Activated T-helper 17 cell treated with anti-CD3 and anti-CD28 coated beads, Interleukin-2, amount 50 U/mL, for 72 hours (primary cell): ENCODE results near the gene OCA2. TPM values are rescaled to one million over a fixed set of nuclear protein-coding genes. Genes with fewer than 3 reads are reported as not detected.
"Not testable (repeated sequence)": the region's sequence is repeated elsewhere in the genome, so short reads cannot be mapped to it uniquely, and the experiment has no call there.

Source experiments
- ATAC-seq: fragments of 150-1000 bp; cut with Tn5 transposase; replicated peaks from 2 replicates; pipeline ENCODE4 v1.10.0; 2021; ENCODE audit warnings: mild to moderate bottlenecking, moderate library complexity
- H3K27ac Mint-ChIP-seq: one replicate; pipeline ENCODE4 v1.8.0; 2022; ENCODE audit warnings: mixed read lengths
- H3K27me3 Mint-ChIP-seq: one replicate; pipeline ENCODE4 v1.8.0; 2022; ENCODE audit warnings: mixed read lengths
- H3K36me3 Mint-ChIP-seq: one replicate; pipeline ENCODE4 v1.8.0; 2022; ENCODE audit warnings: low read depth, mild to moderate bottlenecking, mixed read lengths
- H3K4me1 Mint-ChIP-seq: one replicate; pipeline ENCODE4 v1.8.0; 2022; ENCODE audit warnings: mixed read lengths
- H3K4me3 Mint-ChIP-seq: one replicate; pipeline ENCODE4 v1.8.0; 2022; ENCODE audit warnings: mild to moderate bottlenecking, mixed read lengths
- H3K9me3 Mint-ChIP-seq: one replicate; pipeline ENCODE4 v1.8.0; 2022; ENCODE audit warnings: mixed read lengths
- total RNA-seq, 2 donors: library from RNA; stranded (reverse); gene quantifications; one replicate each; pipeline ENCODE4 v1.2.3, GENCODE V29; 2022

OCA2 gene
- not detected for total RNA-seq

DNA sequence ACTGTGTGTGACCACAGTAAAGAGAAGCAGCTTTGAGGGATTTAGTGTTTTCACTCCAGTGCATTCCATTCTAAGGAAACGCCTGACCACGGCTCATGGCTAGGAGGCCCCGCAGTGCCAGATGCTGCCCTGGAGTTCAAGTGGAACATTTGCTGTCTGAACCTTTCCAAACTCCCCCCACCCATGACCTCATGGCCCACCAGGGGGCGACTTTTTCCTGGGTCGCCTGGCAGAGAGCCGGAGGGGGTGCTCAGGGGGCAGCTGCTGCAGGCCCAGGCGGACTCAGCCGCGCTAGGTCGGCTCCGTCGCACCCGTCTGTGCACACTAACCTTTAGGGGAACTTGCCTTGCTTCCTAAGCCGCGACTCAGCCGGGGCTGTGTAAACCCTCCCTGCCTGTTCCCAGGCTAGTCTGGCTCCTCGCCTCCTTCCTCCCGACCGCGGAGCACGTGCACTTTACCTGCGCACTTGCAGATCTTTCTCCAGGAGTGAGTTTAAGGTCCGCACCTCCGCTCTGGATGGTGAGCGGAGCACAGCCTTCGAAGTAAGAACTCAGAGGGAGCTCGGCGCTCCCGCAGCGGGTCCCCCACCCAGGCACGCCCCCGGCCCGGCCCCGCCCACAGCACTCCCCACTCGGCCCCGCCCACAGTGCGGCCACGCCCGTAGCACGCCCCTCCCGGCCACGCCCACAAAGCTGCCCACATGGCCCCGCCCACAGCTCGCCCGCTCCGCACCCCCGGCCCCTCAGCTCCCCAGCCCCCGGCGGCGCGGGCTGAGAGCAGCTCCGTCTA, at the start of gene OCA2:
Gene OCA2, minus strand, starts transcription at position 550 of the 789 bp plus-strand sequence. CDS start 17,441 bp downstream, outside the sequence.
- H3K4me1 Mint-ChIP-seq, result peaks cover 14% of the 10 kb centered on the region
- H3K9me3 Mint-ChIP-seq, result no peaks in the 10 kb centered on the region
- no peak for ATAC-seq
- no peak within 1 kb of the TSS for H3K27ac Mint-ChIP-seq
- peak within 1 kb of the TSS; percentile 66 for H3K4me3 Mint-ChIP-seq
- peaks cover 5% of the 10 kb centered on the region for H3K36me3 Mint-ChIP-seq
- peaks cover 32% of the 10 kb centered on the region for H3K27me3 Mint-ChIP-seq

DNA sequence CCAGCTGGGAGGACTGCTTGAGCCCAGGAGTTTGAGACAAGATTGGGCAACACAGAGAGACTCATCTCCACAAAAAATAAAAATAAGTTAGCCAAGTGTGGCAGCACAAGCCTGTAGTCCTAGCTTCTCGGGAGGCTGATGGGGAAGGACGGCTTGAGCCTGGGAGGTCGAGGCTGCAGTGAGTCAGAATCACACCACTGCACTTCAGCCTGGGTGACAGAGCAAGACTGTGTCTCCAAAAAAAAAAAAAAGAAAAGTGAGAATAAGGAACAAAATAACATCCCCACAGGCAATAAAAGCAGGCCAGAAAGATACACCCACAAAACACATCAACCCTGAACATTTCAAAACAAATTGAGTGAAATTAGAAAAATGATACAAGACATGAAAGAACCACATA, 48.7 kb upstream of the OCA2 start:
- no peak for ATAC-seq
- no peaks in the 10 kb centered on the region for H3K27me3 Mint-ChIP-seq
- no peak overlapping the region for H3K4me3 Mint-ChIP-seq
- H3K27ac Mint-ChIP-seq, result no peak overlapping the region
- peaks cover 49% of the 10 kb centered on the region for H3K36me3 Mint-ChIP-seq
- H3K9me3 Mint-ChIP-seq, result peaks cover 10% of the 10 kb centered on the region
- H3K4me1 Mint-ChIP-seq, result no peaks in the 10 kb centered on the region

DNA sequence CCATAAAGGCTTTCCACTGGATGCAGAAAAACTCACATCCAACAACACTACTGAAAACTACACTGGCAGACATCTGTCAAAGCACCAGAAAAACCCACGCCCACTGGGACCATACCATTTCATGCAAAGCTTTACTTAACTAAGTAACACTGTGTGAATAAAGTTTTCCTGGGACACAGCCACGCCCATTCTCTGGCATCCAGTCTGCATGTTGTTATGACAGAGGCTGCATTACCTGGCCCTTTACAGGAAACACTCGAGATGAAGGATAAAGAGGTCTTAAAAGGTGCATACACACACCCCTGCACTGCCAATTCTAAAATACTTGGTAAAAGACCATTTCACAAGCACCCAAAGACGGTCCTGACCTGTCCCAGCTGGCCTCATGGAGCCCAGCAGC, 46.3 kb upstream of the OCA2 start:
- H3K36me3 Mint-ChIP-seq, result peaks cover 53% of the 10 kb centered on the region
- not testable (repeated sequence) for H3K27me3 Mint-ChIP-seq, H3K9me3 Mint-ChIP-seq, ATAC-seq, H3K27ac Mint-ChIP-seq, H3K4me3 Mint-ChIP-seq, H3K4me1 Mint-ChIP-seq

DNA sequence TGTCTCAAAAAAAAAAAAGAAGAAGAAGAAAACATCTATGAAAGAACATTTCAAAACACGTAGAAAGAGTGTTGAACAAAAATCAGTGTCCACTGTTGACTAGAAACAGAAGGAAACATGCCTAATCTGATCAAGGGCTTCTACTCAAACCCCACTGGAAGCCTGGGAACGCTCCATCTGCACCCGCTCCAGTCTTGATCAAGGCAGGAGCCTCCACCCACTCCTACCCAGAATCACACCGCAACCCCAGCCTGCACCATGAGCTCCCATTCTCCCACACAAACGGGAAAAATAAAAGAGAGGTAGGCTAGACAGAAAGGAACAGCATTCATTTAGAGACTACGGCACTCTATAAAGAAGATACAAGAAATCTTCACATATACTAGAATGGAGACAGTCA, 40.9 kb upstream of the OCA2 start:
- Mint-ChIP-seq H3K9me3 (no peaks in the 10 kb centered on the region), H3K36me3 (peaks cover 56% of the 10 kb centered on the region), H3K4me1 (peaks cover 14% of the 10 kb centered on the region), H3K27me3 (no peaks in the 10 kb centered on the region), H3K27ac (no peak overlapping the region), H3K4me3 (no peak overlapping the region)
- no peak for ATAC-seq

DNA sequence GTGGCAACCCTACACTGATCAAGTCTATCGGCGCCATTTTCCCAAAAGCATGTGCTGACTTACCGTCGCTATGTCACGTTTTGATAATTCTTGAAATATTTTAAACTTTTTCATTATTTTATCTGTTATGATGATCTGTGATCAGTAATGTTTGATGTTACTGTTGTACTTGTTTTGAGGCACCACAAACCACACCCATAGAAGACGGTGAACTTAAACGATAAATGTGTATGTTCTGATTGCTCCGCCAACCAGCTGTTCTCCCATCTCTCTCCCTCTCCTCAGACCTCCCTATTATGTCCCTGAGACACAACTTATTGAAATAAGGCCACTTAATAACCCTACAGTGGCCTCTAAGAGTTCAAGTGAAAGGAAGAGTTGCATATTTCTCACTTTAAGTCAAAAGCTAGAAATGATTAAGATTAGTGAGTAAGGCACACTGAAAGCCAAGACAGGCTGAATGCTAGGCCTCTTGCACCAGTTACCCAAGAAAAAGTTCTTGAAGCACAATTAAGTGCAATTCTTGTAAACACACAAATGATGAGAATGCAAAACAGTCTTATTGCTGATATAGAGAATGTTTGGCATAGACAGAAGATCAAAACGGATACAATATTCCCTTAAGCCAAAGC, 38.4 kb upstream of the OCA2 start:
- Mint-ChIP-seq H3K4me1 (peaks cover 14% of the 10 kb centered on the region), H3K36me3 (peaks cover 66% of the 10 kb centered on the region)
- not testable (repeated sequence) for H3K27ac Mint-ChIP-seq, H3K9me3 Mint-ChIP-seq, H3K27me3 Mint-ChIP-seq, ATAC-seq, H3K4me3 Mint-ChIP-seq

DNA sequence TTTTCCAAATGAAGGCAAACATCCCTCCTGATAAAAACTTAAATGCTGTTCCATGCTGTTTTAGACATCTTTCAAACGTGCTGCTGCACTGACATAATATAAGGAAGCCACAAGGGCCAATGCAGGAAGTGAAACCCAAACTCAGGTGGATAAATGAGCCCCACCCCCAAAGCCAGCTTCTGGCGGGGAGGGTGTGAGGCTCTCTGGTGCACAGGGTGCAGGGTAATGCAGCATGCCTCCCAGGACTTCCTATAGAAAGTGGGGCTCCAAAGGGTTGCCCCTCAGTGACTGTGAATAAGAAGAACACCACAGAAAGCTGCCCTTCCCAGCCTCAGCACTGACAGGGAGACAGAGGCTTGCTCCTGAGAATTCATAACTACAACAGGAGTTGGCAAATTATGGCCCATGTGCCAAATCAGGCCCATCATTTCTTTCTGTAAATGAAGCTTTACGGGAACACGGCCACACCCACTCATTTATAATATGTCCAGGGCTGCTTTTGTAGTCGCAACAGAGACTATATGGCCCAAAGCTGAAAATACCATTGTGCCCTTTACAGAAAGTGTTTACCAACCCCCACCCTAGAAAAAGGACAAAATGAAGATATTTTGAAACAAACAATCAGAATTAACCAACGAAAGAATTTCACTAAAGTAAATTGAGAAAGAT, 37.3 kb upstream of the OCA2 start:
- ATAC-seq, result peak; percentile 70
- not testable (repeated sequence) for H3K9me3 Mint-ChIP-seq, H3K4me3 Mint-ChIP-seq, H3K27me3 Mint-ChIP-seq, H3K27ac Mint-ChIP-seq
- peaks cover 14% of the 10 kb centered on the region for H3K4me1 Mint-ChIP-seq
- peaks cover 56% of the 10 kb centered on the region for H3K36me3 Mint-ChIP-seq

DNA sequence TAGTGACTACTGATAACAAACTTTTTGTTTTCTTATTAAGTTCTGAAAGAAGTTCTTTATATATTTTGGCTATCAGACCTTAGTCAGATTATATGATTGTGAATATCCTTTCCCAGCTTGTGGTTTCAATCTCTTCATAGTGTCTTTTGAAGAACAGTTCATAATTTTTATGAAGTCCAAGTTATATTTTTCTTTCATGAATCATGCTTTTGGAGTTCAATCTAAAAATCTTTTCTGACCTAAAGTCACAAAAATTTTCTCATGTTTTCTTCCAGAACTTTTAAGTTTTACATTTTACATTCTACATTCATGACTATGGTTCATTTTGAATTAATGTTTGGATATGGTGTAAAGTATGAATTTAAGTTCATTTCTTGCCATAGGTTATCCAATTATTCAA, 34.2 kb upstream of the OCA2 start:
- H3K27ac Mint-ChIP-seq, result no peak overlapping the region
- H3K4me1 Mint-ChIP-seq, result peaks cover 14% of the 10 kb centered on the region
- no peak overlapping the region for H3K4me3 Mint-ChIP-seq
- H3K36me3 Mint-ChIP-seq, result peaks cover 38% of the 10 kb centered on the region
- no peak for ATAC-seq
- no peaks in the 10 kb centered on the region for H3K27me3 Mint-ChIP-seq
- no peaks in the 10 kb centered on the region for H3K9me3 Mint-ChIP-seq

DNA sequence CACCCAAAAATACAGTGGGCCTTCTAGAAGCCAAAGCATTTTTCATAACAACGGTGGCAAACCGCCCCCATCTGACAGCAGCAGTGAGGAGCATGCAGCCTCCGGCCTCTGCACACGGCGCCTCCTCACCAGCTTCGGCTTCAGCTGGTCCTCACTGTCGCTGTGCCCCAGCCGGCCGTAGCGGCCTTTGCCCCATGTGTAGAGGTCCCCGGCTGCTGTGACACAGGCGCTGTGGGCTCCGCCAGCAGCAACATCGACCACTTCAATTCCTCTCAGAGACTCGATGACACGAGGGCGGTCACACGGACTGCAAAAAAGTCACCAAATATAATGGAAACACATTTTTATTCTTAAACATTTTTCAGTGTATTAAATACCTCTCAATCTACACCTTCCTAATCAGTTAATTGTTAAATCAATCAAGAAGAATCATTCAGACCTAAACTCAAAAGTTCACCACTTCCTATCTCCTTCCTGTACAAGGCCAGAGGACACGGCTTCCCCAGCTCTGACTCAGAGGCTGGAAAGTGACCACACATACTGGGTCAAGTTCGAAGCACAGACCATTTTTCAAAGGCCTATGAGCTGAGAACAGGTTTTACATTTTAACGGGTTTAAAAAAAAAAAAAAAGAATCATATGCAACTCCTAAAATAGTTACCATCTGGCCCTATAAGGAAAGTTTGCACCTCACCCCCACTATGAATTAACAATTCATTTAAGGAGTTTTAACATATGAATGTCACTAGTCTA, 33.6 kb upstream of the OCA2 start:
- no peaks in the 10 kb centered on the region for H3K27me3 Mint-ChIP-seq
- H3K27ac Mint-ChIP-seq, result no peak overlapping the region
- H3K4me3 Mint-ChIP-seq, result no peak overlapping the region
- H3K4me1 Mint-ChIP-seq, result peaks cover 11% of the 10 kb centered on the region
- no peak for ATAC-seq
- peaks cover 38% of the 10 kb centered on the region for H3K36me3 Mint-ChIP-seq
- H3K9me3 Mint-ChIP-seq, result no peaks in the 10 kb centered on the region

DNA sequence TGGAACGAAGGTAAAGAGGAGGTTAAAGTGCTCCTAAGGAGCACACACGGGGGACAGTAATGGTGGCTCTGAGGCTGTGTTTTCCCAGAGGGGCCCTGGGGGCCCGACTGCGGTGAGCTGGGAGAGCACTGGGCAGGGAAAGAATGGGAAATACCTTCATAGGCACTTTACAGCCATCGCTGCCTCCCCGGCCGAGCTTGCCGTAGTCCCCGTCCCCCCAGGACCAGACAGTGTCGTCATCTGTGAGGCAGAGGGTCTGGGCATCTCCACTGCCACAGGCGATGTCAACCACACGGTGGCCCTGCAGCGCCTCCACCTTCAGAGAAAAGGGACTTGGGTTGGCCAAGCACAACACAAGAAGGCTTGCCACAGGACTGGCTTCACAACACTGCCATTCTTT, 32.8 kb upstream of the OCA2 start:
- Mint-ChIP-seq H3K9me3 (no peaks in the 10 kb centered on the region), H3K27me3 (no peaks in the 10 kb centered on the region), H3K36me3 (peaks cover 38% of the 10 kb centered on the region), H3K27ac (no peak overlapping the region), H3K4me3 (no peak overlapping the region), H3K4me1 (peaks cover 6% of the 10 kb centered on the region)
- no peak for ATAC-seq

DNA sequence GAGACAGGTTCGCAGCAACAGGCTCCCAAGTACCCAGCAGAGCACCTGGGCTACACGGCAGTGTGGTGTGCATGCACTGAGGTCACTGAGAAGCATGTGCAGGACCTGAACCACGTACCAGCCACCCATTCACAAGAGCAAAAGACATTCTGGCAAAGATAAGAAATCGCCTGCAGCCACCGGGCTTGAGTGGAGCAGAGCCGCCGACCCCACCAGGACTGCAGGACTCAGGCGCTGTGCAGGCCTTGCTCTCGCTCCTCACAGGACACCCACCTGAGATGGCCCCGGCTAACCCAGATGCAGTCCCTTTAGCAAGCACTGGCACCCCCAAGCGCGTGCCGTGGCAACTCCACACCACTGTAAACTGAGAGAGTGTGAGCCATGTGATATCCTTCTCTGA, 32.3 kb upstream of the OCA2 start:
- ATAC-seq, result no peak
- no peak overlapping the region for H3K27ac Mint-ChIP-seq
- H3K27me3 Mint-ChIP-seq, result no peaks in the 10 kb centered on the region
- peaks cover under 1% of the 10 kb centered on the region for H3K4me1 Mint-ChIP-seq
- peaks cover 38% of the 10 kb centered on the region for H3K36me3 Mint-ChIP-seq
- H3K4me3 Mint-ChIP-seq, result no peak overlapping the region
- no peaks in the 10 kb centered on the region for H3K9me3 Mint-ChIP-seq

DNA sequence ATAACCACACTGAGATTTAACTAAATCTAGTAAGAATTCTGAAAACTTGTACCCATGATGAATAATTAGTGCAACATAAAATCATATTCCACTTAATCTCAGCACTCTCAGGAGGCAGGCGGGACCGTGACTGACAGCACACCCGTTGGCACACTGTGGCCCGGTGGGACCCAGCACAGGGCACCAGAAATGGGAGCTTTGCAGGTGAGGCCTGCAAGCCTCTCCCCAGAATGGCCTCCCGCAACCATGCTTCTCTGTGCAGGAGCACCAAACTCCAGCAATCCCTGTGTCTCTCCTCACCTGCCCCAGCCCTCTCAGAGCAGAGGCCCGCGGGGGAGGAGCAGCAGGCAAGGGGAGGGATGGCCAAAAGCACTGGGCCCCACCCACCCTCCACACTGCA, 31.5 kb upstream of the OCA2 start:
- H3K9me3 Mint-ChIP-seq, result no peaks in the 10 kb centered on the region
- H3K4me1 Mint-ChIP-seq, result no peaks in the 10 kb centered on the region
- ATAC-seq, result no peak
- peaks cover 38% of the 10 kb centered on the region for H3K36me3 Mint-ChIP-seq
- H3K27ac Mint-ChIP-seq, result no peak overlapping the region
- H3K27me3 Mint-ChIP-seq, result no peaks in the 10 kb centered on the region
- H3K4me3 Mint-ChIP-seq, result no peak overlapping the region

DNA sequence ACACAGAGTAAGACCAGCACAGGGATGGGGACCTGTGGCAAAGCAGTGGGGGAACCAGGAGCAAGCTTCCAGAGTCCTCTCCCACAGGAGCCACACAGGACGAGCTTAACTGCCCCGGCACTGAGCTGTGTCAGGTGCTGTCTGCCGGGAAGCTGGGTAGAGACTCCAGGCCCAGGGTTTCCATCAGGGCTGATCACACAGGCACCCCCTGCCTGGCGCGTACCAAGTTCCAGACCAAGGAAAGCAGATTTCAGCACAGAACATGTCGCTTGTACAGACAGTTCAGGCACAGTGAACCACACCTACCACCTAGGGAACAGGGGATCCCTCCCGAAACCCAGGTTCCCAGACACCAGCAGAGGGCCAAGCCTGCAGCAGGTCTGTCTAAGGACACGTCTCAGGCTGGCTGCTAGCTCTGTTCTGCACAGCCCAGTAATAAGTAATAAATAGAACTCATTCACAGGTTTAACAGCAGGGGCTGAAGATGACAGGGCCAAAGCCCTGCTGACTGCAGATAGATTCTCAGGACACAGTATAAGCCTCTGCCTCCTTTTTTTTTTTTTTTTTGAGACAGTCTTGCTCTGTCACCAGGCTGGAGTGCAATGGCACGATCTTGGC, 30.2 kb upstream of the OCA2 start:
- Mint-ChIP-seq H3K4me3 (no peak overlapping the region), H3K27me3 (no peaks in the 10 kb centered on the region), H3K27ac (no peak overlapping the region), H3K36me3 (peaks cover 30% of the 10 kb centered on the region), H3K4me1 (no peaks in the 10 kb centered on the region), H3K9me3 (no peaks in the 10 kb centered on the region)
- no peak for ATAC-seq

DNA sequence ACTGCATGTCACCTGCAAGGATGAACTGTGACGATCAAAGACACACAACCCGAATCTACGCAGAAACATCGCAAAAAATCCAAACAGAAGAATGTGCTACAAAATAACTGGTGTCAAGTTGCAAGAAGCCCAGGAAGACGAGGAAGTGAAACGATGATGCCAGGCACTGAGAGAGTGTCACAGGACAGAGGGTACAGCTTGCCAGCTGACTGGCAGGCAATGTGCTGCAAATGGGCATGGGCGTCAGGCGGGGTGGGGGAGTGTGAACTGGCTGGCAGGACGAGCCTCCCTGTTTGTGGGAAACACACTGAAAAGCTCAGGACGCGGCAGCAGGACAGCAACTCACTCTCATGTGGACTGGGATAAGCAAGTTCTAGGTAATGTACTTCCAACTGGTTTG, 28.9 kb upstream of the OCA2 start:
- Mint-ChIP-seq H3K27ac (no peak overlapping the region), H3K4me3 (no peak overlapping the region), H3K27me3 (no peaks in the 10 kb centered on the region), H3K4me1 (no peaks in the 10 kb centered on the region), H3K9me3 (no peaks in the 10 kb centered on the region), H3K36me3 (peaks cover 29% of the 10 kb centered on the region)
- ATAC-seq, result no peak

DNA sequence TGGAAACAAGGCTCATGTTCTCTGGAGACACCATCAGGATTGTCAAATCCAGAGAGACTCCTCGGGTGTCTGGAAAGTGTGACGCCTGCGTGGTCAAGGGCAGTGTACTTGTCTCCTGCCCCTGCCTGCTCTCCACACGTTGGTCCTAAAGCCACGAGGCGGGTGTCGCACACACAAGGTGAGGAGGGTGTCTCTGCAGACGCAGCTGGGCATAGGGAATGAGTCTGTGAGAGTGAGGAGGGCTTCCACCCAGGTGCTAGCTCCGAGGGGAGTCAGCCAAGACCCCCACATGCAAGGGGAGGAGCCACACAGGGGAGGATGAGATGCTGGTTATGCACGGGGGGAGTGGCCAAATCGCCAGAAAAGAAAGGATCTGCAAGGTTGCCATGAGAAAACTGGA, 27.9 kb upstream of the OCA2 start:
- no peak overlapping the region for H3K4me3 Mint-ChIP-seq
- H3K4me1 Mint-ChIP-seq, result no peaks in the 10 kb centered on the region
- H3K27me3 Mint-ChIP-seq, result no peaks in the 10 kb centered on the region
- ATAC-seq, result no peak
- H3K27ac Mint-ChIP-seq, result no peak overlapping the region
- peaks cover 27% of the 10 kb centered on the region for H3K36me3 Mint-ChIP-seq
- no peaks in the 10 kb centered on the region for H3K9me3 Mint-ChIP-seq
